K562 (cell line): ENCODE data around the gene FASN. TPM values are rescaled to one million over a fixed set of nuclear protein-coding genes. Genes with fewer than 3 reads are reported as not detected.

Experiments used
- CBX3 ChIP-seq, 2 experiments: IDR thresholded peaks; 1 replicate in 1 of 2; 2 replicates in 1 of 2; pipeline ENCODE4 v1.6.1; 2012; ENCODE audit warnings: inconsistent platforms in 2 of 2, low read length in 2 of 2, borderline replicate concordance in 1 of 2, control low read depth in 1 of 2
- CREBBP ChIP-seq: IDR thresholded peaks from one replicate; pipeline ENCODE4 v1.6.1; 2012; ENCODE audit warnings: low read depth, mild to moderate bottlenecking, control low read depth, inconsistent platforms, low read length
- CTCF ChIP-seq, 3 experiments: IDR thresholded peaks in 2 of 3; conservative IDR thresholded peaks in 1 of 3; 2 replicates each; pipeline ENCODE4 v1.5.1; 2011 to 2012; ENCODE audit warnings: low read length in 3 of 3, mild to moderate bottlenecking in 3 of 3, control low read depth in 2 of 3, improper control_type of control experiment in 1 of 3, inconsistent platforms in 1 of 3, low read depth in 1 of 3, mixed read lengths in 1 of 3, moderate library complexity in 1 of 3; ENCODE audit not compliant: insufficient read depth in 2 of 3
- EHMT2 ChIP-seq: fragments of 450-650 bp; IDR thresholded peaks from 2 replicates; pipeline ENCODE4 v1.6.1; 2018; ENCODE audit warnings: antibody characterized with exemption
- ELF2 ChIP-seq: fragments of 250-450 bp; sonication (Bioruptor Pico); IDR thresholded peaks from 2 replicates; pipeline ENCODE4 v1.5.0; 2021; ENCODE audit warnings: mild to moderate bottlenecking
- ELK3 ChIP-seq: fragments of 450-650 bp; formaldehyde crosslinking; IDR thresholded peaks from 2 replicates; pipeline ENCODE4 v1.4.0; 2020; ENCODE audit warnings: mild to moderate bottlenecking
- ESRRB ChIP-seq: fragments of 250-450 bp; sonication (Bioruptor Pico); IDR thresholded peaks from 2 replicates; pipeline ENCODE4 v1.5.0; 2020; ENCODE audit warnings: mild to moderate bottlenecking, moderate library complexity, borderline replicate concordance
- FOXA3 ChIP-seq, 2 experiments: fragments of 450-650 bp in 1 of 2; sonication (generic) in 1 of 2; formaldehyde crosslinking; IDR thresholded peaks in 1 of 2; conservative IDR thresholded peaks in 1 of 2; 2 replicates each; pipeline versions ENCODE4 v1.4.0 to v1.8.0; 2020 to 2022; ENCODE audit warnings: mild to moderate bottlenecking in 2 of 2, missing genetic modification reagents in 1 of 2
- GABPB2 ChIP-seq: fragments of 250-450 bp; sonication (Bioruptor Pico); conservative IDR thresholded peaks from 2 replicates; pipeline ENCODE4 v1.5.1; 2021; ENCODE audit warnings: mild to moderate bottlenecking
- GATAD2B ChIP-seq: fragments of 450-650 bp; IDR thresholded peaks from 2 replicates; pipeline ENCODE4 v1.6.1; 2017; ENCODE audit warnings: mild to moderate bottlenecking, borderline replicate concordance
- GTF2E2 ChIP-seq: fragments of 200-800 bp; sonication (Bioruptor generic); IDR thresholded peaks from 2 replicates; pipeline ENCODE4 v1.6.1; 2016; ENCODE audit warnings: missing genetic modification characterization, missing compliant biosample characterization
- JUND ChIP-seq, 2 experiments: IDR thresholded peaks; 2 replicates in 1 of 2; 3 replicates in 1 of 2; pipeline ENCODE4 v1.6.1; 2011; ENCODE audit warnings: borderline replicate concordance in 2 of 2, low read depth in 2 of 2, low read length in 2 of 2, improper control_type of control experiment in 1 of 2, missing biosample characterization in 1 of 2, missing genetic modification characterization in 1 of 2, missing genetic modification reagents in 1 of 2
- NFYB ChIP-seq: IDR thresholded peaks from 2 replicates; pipeline ENCODE4 v1.6.1; 2011; ENCODE audit warnings: mild to moderate bottlenecking, moderate library complexity; ENCODE audit not compliant: insufficient read length; ENCODE audit errors: extremely low read depth
- NR2C2 ChIP-seq, 2 experiments: fragments of 200-800 bp in 1 of 2; sonication (Bioruptor generic) in 1 of 2; sonication (generic) in 1 of 2; formaldehyde crosslinking in 1 of 2; IDR thresholded peaks; 2 replicates each; pipeline versions ENCODE4 v1.6.1 to v1.8.0; 2016 to 2022; ENCODE audit warnings: mild to moderate bottlenecking in 1 of 2, missing compliant biosample characterization in 1 of 2, missing genetic modification characterization in 1 of 2, missing genetic modification reagents in 1 of 2
- NR4A1 ChIP-seq, 2 experiments: fragments of 250-450 bp in 1 of 2; fragments of 450-650 bp in 1 of 2; sonication (Bioruptor Pico) in 1 of 2; IDR thresholded peaks; 2 replicates each; pipeline versions ENCODE4 v1.4.0 to v1.6.1; 2016 to 2020; ENCODE audit warnings: mild to moderate bottlenecking in 2 of 2, missing compliant biosample characterization in 1 of 2, missing genetic modification characterization in 1 of 2, moderate library complexity in 1 of 2
- POLR2H ChIP-seq: IDR thresholded peaks from 2 replicates; pipeline ENCODE4 v1.6.1; 2016; ENCODE audit warnings: missing genetic modification characterization, low read depth, mild to moderate bottlenecking, control low read depth, missing compliant biosample characterization, moderate library complexity
- SMC3 ChIP-seq: conservative IDR thresholded peaks from 2 replicates; pipeline ENCODE4 v1.6.1; 2011; ENCODE audit warnings: low read depth, low read length, improper control_type of control experiment; ENCODE audit not compliant: insufficient read depth
- ZBTB49 ChIP-seq: sonication (generic); formaldehyde crosslinking; IDR thresholded peaks from 2 replicates; pipeline ENCODE4 v1.8.0; 2022; ENCODE audit warnings: missing genetic modification reagents, mild to moderate bottlenecking, borderline replicate concordance
- ZNF311 ChIP-seq: fragments of 250-450 bp; sonication (Bioruptor Pico); IDR thresholded peaks from 2 replicates; pipeline ENCODE4 v1.4.0; 2020; ENCODE audit warnings: mild to moderate bottlenecking, moderate library complexity
- ZSCAN29 ChIP-seq: fragments of 450-650 bp; IDR thresholded peaks from 2 replicates; pipeline ENCODE4 v1.6.1; 2017
- polyA plus RNA-seq, 8 experiments: library from polyadenylated mRNA; depleted of rRNA in 4 of 8; stranded (reverse) in 5 of 8; unstranded in 3 of 8; fragments of >200 nt; fragmentation: Nextera tagmentation in 2 of 8; fragmentation: Illumina TruSeq in 1 of 8; extraction: Ambion mirVana in 2 of 8; extraction: Trizol in 1 of 8; gene quantifications; 2 replicates each; pipeline versions ENCODE4 v1.2.1 to v1.2.3, GENCODE V29; 2011 to 2014; ENCODE audit warnings: inconsistent platforms in 1 of 8, missing spikeins in 1 of 8
- total RNA-seq, 7 experiments: library from RNA; depleted of rRNA in 6 of 7; stranded (reverse); fragments of >200 nt in 6 of 7; fragmentation: Illumina TruSeq in 2 of 7; extraction: Trizol in 2 of 7; gene quantifications; 2 replicates each; pipeline versions ENCODE4 v1.2.1 to v1.2.3, GENCODE V29; 2011 to 2021; ENCODE audit warnings: low replicate concordance in 1 of 7

The FASN gene
- total and polyA plus RNA-seq, 9 of the 15 experiments (the other 6 are each of a cell fraction or from before 2014, with no cell fraction given), result 0.15 to 663 (median 49.9) TPM

- TF ChIP-seq EHMT2 (no peak), GABPB2 (CRISPR knock-in tag) (no peak), ZNF311 (CRISPR knock-in tag) (no peak), ZSCAN29 (0 out of 2 replicates have a peak, but pooled peaks have one; percentile 8), ELK3 (CRISPR knock-in tag) (no peak), NFYB (no peak), FOXA3 (CRISPR knock-in tag; conservative IDR thresholded peaks at IDR 0.05 in 1 of 2, IDR thresholded peaks at IDR 0.05 in 1 of 2) (peak in 1 of 2 experiments; percentile 14; a peak in 1 of 4 replicates), NR2C2 (CRISPR knock-in tag; IDR thresholded peaks at IDR 0.05) (peak; percentile 17; the same call in 1 of the 2 replicates), NR2C2 (tag; IDR thresholded peaks at IDR 0.05) (peak; percentile 74; the same call in 1 of the 2 replicates), ZBTB49 (CRISPR knock-in tag) (peak; percentile 63; the same call in 1 of the 2 replicates), CREBBP (no peak), POLR2H (no peak), ELF2 (CRISPR knock-in tag) (no peak), CTCF (IDR thresholded peaks at IDR 0.05 in 2 of 3, conservative IDR thresholded peaks at IDR 0.05 in 1 of 3; ENCODE audit: insufficient read depth in 2 of 3, low read depth in 1 of 3, low read length in 3 of 3) (no peak), NR4A1 (CRISPR knock-in tag; IDR thresholded peaks at IDR 0.05) (peak; percentile 91; the same call in 1 of the 2 replicates), NR4A1 (tag; IDR thresholded peaks at IDR 0.05) (0 out of 2 replicates have a peak, but pooled peaks have one; percentile 33), JUND (IDR thresholded peaks at IDR 0.05; ENCODE audit: borderline replicate concordance, low read depth, low read length) (no peak), JUND (tag; IDR thresholded peaks at IDR 0.05; ENCODE audit: borderline replicate concordance, low read depth, low read length) (no peak), GTF2E2 (tag) (0 out of 2 replicates have a peak, but pooled peaks have one; percentile 21), SMC3 (no peak), CBX3 (IDR thresholded peaks at IDR 0.05; ENCODE audit: borderline replicate concordance in 1 of 2, low read length in 2 of 2) (no peak; a peak in 1 of 3 replicates), GATAD2B (no peak), ESRRB (CRISPR knock-in tag) (no peak)
Observed at GRCh38 chr17:82098939-82099763, 1.1 kb upstream of the FASN start (continued).
